ENCODE data around the gene TMIE.

Gene TMIE

DNA sequence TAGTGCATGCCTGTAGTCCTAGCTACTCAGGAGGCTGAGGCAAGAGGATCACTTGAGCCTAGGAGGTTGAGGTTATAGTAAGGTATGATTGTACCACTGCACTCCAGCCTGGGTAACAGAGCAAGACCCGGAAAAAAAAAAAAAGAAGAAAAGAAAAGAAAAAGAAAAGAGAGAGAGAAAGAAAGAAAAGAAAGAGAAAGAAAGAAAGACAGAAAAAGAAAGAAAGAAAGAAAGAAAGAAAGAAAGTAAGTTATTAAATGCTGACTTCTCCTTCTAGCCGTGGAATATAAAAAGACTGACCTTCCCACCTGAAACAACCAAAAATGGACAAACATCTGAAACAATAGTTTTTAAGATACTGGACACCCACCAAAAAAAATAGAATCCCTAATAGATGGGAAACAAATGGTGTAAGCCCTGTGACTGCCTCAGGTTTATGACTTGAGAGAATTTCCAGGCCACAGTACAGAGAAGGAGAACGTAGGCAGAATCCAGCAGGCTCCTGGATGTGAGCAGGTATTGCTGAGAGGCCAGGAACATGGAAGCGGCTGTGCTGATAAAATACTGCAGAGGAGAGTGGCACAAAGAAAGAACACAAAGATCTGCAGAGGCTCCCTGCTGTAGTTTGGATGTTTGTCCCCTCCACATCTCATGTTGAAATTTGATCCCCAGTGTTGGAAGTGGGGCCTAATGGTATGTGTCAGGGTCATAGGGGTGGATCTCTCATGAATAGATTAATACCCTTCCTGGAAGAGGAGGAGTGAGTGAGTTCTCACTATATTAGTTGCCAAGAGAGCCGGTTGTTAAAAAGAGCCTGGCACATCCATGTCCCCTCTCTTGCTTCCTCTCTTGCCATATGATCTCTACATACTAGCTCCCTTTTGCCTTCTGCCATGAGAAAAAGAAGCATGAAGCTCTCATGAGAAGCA, 58.3 kb downstream of the TMIE start:
- DNase-seq (ENCODE audit: low spot score): no peak
- FAIRE-seq: no peak

All from RCC 7860 (cell line).